PC-9 (cell line): ENCODE results near the gene ACADS. TPM values are rescaled to one million over a fixed set of nuclear protein-coding genes. Genes with fewer than 3 reads are reported as not detected.

ENCODE experiments used
- BruUV-seq: library from RNA; stranded (reverse); fragments of 400-500 nt; replicated peaks from 2 replicates; lab custom pipeline; 2021; lab: Mats Ljungman, UMichigan
- CTCF ChIA-PET: fragments of 300-600 bp; sonication (Branson Sonifier 250); formaldehyde crosslinking; loops from one replicate; lab custom pipeline; 2022; ENCODE audit warnings: antibody characterized with exemption; lab: Charles Lee
- POLR2A ChIA-PET: fragments of 300-600 bp; sonication (Branson Sonifier 250); formaldehyde crosslinking; loops from one replicate; lab custom pipeline; 2022; ENCODE audit warnings: antibody characterized with exemption; ENCODE audit not compliant: unreplicated experiment; lab: Charles Lee
- DNase-seq, 2 experiments: peaks; one replicate each; pipeline versions ENCODE4 v3.0.0 to v3.0.0-alpha.2; 2015 to 2022; ENCODE audit warnings: mixed read lengths in 1 of 2
- H2AFZ ChIP-seq: fragments of 200-600 bp; sonication (generic); 2 replicates; pipeline ENCODE4 v1.8.1; 2017; ENCODE audit warnings: antibody characterized with exemption
- H3F3A ChIP-seq: fragments of 200-600 bp; sonication (generic); 2 replicates; pipeline ENCODE4 v1.8.1; 2017; ENCODE audit warnings: antibody characterized with exemption, mild to moderate bottlenecking, low read depth; ENCODE audit not compliant: insufficient read depth
- H3K27ac ChIP-seq: fragments of 200-600 bp; sonication (generic); 2 replicates; pipeline ENCODE4 v1.6.1; 2016; ENCODE audit warnings: mixed run types
- H3K27me3 ChIP-seq: fragments of 200-600 bp; sonication (generic); 2 replicates; pipeline ENCODE4 v1.6.1; 2016; ENCODE audit warnings: low read depth, mixed run types; ENCODE audit not compliant: insufficient read depth
- H3K36me3 ChIP-seq: fragments of 200-600 bp; sonication (generic); 2 replicates; pipeline ENCODE4 v1.6.1; 2016; ENCODE audit warnings: low read depth, mixed run types
- H3K4me1 ChIP-seq: fragments of 200-600 bp; sonication (generic); replicated peaks from 2 replicates; pipeline ENCODE4 v1.6.1; 2016; ENCODE audit warnings: mixed run types; ENCODE audit not compliant: insufficient read depth
- H3K4me2 ChIP-seq: fragments of 200-600 bp; sonication (generic); 2 replicates; pipeline ENCODE4 v1.6.1; 2017; ENCODE audit warnings: mixed run types
- H3K4me3 ChIP-seq: fragments of 200-600 bp; sonication (generic); 2 replicates; pipeline ENCODE4 v1.6.1; 2016; ENCODE audit warnings: mixed run types
- H3K79me2 ChIP-seq: fragments of 200-600 bp; sonication (generic); 2 replicates; pipeline ENCODE4 v1.6.1; 2017; ENCODE audit warnings: low read depth, mixed run types
- H3K9me2 ChIP-seq: fragments of 200-600 bp; sonication (generic); 2 replicates; pipeline ENCODE4 v1.8.1; 2017; ENCODE audit warnings: mild to moderate bottlenecking; ENCODE audit not compliant: insufficient read depth
- H3K9me3 ChIP-seq: fragments of 200-600 bp; sonication (generic); 2 replicates; pipeline ENCODE4 v1.8.1; 2016; ENCODE audit warnings: low read depth; ENCODE audit not compliant: insufficient read depth
- H4K20me1 ChIP-seq: fragments of 200-600 bp; sonication (generic); 2 replicates; pipeline ENCODE4 v1.8.1; 2017; ENCODE audit not compliant: insufficient read depth
- CTCF ChIP-seq: fragments of 200-600 bp; sonication (generic); conservative IDR thresholded peaks from 2 replicates; pipeline ENCODE4 v1.6.1; 2017; ENCODE audit warnings: mixed run types, antibody characterized with exemption, mild to moderate bottlenecking, moderate library complexity
- EZH2 ChIP-seq: fragments of 200-600 bp; sonication (generic); IDR thresholded peaks from 2 replicates; pipeline ENCODE4 v1.8.0; 2017; ENCODE audit warnings: antibody characterized with exemption, low read depth
- intact Hi-C: fragments of 100-400 bp; cut with micrococcal nuclease; formaldehyde crosslinking; loops from one replicate; pipeline ENCODE4 v1.10.0; 2022; ENCODE audit not compliant: unreplicated experiment
- total RNA-seq: library from RNA; stranded (reverse); gene quantifications from 2 replicates; pipeline ENCODE4 v1.2.3, GENCODE V29; 2021

ACADS gene
- total RNA-seq, 1 experiment from 2014 or later = 8.2 TPM

DNA sequence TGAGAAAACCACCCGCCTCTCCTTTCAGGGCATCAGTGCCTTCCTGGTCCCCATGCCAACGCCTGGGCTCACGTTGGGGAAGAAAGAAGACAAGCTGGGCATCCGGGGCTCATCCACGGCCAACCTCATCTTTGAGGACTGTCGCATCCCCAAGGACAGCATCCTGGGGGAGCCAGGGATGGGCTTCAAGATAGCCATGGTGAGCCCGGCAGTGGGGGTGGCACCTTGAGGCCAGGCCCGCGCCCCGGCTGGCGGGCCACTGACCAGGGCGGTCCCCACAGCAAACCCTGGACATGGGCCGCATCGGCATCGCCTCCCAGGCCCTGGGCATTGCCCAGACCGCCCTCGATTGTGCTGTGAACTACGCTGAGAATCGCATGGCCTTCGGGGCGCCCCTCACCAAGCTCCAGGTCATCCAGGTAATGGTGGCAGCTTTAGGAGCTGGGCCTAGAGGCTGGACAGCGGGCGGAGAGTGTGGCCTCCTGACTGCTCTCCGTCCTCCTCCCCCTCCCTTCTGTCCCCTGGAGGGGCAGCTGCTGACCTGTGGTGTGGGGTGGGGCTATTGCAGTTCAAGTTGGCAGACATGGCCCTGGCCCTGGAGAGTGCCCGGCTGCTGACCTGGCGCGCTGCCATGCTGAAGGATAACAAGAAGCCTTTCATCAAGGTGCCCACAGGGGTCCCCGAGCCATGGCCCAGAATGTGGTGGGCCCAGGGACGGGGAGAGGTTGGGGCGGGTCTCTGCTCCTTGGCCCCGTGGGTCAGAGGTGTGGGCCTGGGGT lies 12.8 kb downstream of the ACADS start:
- Histone ChIP-seq H4K20me1 (no peaks in the 10 kb centered on the region), H3K79me2 (no peaks in the 10 kb centered on the region), H3K9me2 (no peaks in the 10 kb centered on the region), H3K4me1 (no peaks in the 10 kb centered on the region), H3K27ac (no peak overlapping the region), H3K4me3 (no peak overlapping the region), H3F3A (no peaks in the 10 kb centered on the region), H2AFZ (no peak overlapping the region), H3K9me3 (no peaks in the 10 kb centered on the region), H3K4me2 (no peak overlapping the region), H3K36me3 (no peaks in the 10 kb centered on the region), H3K27me3 (no peaks in the 10 kb centered on the region)
- POLR2A ChIA-PET = no interaction called here
- intact Hi-C loops = no loop called here
- TF ChIP-seq EZH2 = no peak
- TF ChIP-seq CTCF = no peak
- DNase-seq = no peak
- no TSS peak for BruUV-seq
- CTCF ChIA-PET = no interaction called here

- H2AFZ ChIP-seq = no peak overlapping the region
- H3K4me3 ChIP-seq = no peak overlapping the region
- H3K9me2 ChIP-seq = no peaks in the 10 kb centered on the region
- no TSS peak for BruUV-seq
- ChIA-PET CTCF (no interaction called here), POLR2A (no interaction called here)
- no peaks in the 10 kb centered on the region for H4K20me1 ChIP-seq
- H3K36me3 ChIP-seq = no peaks in the 10 kb centered on the region
- no peaks in the 10 kb centered on the region for H3K79me2 ChIP-seq
- no peak overlapping the region for H3K4me2 ChIP-seq
- no peak overlapping the region for H3K27ac ChIP-seq
- no peaks in the 10 kb centered on the region for H3K4me1 ChIP-seq
- H3F3A ChIP-seq = no peaks in the 10 kb centered on the region
- TF ChIP-seq EZH2 (no peak), CTCF (no peak)
- no peaks in the 10 kb centered on the region for H3K27me3 ChIP-seq
- intact Hi-C loops = no loop called here
- no peak for DNase-seq
- H3K9me3 ChIP-seq = no peaks in the 10 kb centered on the region
Observed at GRCh38 chr12:120739031-120739762, 13.6 kb downstream of the ACADS start.

DNA sequence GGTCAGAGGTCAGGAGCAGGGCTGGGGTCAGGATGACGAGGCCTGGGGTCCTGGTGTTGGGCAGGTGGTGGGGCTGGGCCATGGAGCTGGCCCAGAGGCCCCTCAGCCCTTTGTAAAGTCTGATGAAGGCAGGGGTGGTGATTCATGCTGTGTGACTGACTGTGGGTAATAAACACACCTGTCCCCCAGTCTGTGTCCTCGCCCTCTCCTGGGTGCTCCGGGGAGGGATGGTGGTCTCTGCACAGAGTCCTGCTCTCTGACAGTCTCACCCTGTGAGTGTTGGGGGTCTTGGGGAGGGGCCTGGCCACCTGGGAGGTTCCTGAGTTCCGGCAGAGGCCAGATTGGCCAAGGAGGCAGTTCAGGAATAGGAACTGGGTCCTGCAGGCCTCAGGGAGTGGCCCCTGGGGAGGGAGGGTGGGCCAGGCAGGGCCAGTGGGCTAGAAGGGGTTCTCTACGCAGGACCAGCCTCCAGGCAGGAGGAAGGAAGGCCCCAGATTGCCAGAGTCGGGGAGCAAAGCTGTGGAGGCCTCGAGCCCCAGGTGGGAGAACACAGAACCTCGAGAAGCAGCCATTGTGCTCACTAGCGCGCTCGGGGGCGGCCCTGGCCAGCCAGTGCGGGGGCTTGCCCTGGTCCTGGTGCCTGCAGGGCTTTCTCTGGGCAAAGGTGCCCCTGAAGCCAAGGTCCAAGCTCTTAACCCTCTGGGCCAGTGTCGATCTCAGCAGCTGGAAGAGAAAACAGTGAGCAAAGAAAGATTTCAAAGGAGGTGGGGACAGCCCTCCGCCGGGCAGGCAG lies 14.4 kb downstream of the ACADS start:
- Histone ChIP-seq H3K4me1 (no peaks in the 10 kb centered on the region), H3K4me2 (no peak overlapping the region), H3K79me2 (no peaks in the 10 kb centered on the region), H3K27me3 (no peaks in the 10 kb centered on the region), H3K27ac (no peak overlapping the region), H2AFZ (no peak overlapping the region), H4K20me1 (no peaks in the 10 kb centered on the region), H3K4me3 (no peak overlapping the region), H3K36me3 (no peaks in the 10 kb centered on the region), H3F3A (no peaks in the 10 kb centered on the region), H3K9me3 (no peaks in the 10 kb centered on the region), H3K9me2 (no peaks in the 10 kb centered on the region)
- no peak for DNase-seq
- TF ChIP-seq CTCF (no peak), EZH2 (no peak)
- POLR2A ChIA-PET = no interaction called here
- no TSS peak for BruUV-seq
- CTCF ChIA-PET = no interaction called here
- intact Hi-C loops = no loop called here
